Stimulated activated CD8-positive, alpha-beta memory T cell treated with anti-CD3 and anti-CD28 coated beads, Interleukin-4, amount 100 ng/mL, for 1 hour (primary cell): ENCODE data around the gene EPM2AIP1.
"Not testable (repeated sequence)": the region's sequence is repeated elsewhere in the genome, so short reads cannot be mapped to it uniquely, and the experiment has no call there.

Source experiments
- DNase-seq, 2 donors: peaks; one replicate each; pipeline ENCODE4 v3.0.0-alpha.2; 2020; ENCODE audit warnings: low read depth in 2 of 2, low spot score in 1 of 2

Gene EPM2AIP1

DNA sequence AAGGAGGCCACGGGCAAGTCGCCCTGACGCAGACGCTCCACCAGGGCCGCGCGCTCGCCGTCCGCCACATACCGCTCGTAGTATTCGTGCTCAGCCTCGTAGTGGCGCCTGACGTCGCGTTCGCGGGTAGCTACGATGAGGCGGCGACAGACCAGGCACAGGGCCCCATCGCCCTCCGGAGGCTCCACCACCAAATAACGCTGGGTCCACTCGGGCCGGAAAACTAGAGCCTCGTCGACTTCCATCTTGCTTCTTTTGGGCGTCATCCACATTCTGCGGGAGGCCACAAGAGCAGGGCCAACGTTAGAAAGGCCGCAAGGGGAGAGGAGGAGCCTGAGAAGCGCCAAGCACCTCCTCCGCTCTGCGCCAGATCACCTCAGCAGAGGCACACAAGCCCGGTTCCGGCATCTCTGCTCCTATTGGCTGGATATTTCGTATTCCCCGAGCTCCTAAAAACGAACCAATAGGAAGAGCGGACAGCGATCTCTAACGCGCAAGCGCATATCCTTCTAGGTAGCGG is at the start of gene EPM2AIP1:
Gene EPM2AIP1 (minus strand): TSS at position 326 of the 520 bp plus-strand sequence. CDS start 54 bp downstream, at position 272.
- peak; percentile 72 to 97 for DNase-seq

DNA sequence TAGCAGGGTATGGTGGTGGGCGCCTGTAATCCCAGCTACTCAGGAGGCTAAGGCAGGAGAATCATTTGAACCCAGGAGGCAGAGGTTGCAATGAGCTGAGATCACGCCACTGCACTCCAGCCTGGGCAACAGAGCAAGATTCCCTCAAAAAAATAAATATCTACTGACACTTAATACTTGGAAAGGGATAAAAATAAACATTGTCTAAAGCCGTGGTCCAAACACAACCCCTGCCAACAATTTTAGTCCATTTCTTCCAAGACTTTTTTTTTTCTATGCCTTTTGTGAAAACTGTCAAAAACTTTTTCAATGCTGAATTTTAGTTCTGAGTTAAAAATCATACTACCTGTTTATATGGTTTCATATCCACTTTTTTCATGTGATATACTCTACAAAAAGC is 49.8 kb upstream of the EPM2AIP1 start:
- not testable (repeated sequence) for DNase-seq

DNA sequence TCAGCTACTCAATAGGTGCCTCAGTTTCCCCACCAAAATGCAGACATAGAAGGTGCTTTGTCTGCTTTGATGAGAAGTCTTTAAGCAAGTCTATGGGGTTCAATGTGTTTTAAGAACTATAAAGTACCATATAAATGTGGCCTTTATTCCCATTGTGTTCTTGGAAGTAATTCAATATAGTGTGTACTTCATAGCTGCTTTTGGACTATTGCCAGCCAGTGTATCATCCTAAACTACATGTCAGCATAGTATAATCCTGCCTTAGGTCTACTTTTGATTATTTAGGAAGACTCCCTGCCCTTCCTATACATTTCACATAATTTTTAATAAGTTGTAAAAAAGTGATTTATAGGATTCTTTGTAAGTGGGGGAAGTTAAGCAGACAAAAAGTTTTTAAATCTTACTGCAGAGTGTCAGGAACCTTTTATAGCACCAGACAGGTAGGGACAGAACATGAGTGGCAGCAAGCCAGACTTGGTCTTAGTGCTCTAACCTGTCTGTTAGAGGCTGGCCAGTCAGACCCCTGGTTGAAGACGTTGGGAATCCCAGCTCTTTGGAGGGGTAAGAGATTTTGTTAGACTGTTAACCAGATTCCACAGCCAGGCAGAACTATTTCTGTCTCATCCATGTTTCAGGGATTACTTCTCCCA is 48.7 kb upstream of the EPM2AIP1 start:
- DNase-seq: no peak

DNA sequence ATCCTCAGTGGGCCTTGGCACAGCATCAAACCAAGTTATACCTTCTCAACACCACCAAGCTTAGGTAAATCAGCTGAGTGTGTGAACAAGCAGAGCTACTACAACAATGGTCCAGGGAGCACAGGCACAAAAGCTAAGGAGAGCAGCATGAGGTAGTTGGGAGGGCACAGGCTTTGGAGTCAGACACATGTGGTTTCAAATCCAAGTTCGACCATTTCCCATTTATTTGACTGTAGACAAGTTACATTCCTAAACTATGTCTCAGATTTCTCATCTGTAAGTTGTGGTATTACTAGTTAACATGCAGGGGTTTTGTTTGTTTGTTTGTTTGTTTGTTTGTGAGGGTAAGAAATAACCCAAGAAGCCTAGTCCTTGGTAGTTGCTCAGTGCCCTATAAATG is 47.3 kb upstream of the EPM2AIP1 start:
- DNase-seq: no peak

DNA sequence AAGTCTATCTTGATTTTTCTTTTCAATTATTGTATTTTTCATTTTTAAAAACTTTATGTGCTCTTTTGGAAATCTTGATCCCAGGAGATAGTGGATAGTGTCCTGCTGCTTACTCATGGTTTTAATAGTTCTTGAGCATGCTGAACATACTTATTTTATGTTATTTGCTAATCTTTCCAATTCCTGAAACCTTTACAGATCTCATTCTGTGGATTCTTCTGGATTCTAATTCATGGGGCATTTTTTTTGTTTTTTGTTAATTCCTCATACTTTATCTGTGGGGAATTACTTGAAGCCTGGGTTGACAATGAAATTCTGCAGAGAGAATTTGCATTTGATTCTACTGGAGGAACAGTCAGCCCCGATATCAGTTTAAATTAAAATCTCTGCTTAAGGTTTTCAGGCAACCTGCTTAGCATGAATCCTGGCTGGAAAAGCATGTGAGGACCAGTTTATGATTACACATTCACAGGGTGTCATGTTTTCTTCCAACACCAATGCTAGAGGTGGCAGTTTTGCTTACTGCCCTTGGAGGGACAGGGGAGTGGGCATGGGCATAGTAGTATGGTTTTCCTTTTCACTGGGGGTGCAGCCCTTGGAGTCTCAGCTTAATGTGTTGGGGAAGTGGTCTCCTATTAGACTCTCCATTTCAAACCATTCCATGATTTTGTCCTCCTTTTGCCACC is 46.4 kb upstream of the EPM2AIP1 start:
- DNase-seq: no peak

DNA sequence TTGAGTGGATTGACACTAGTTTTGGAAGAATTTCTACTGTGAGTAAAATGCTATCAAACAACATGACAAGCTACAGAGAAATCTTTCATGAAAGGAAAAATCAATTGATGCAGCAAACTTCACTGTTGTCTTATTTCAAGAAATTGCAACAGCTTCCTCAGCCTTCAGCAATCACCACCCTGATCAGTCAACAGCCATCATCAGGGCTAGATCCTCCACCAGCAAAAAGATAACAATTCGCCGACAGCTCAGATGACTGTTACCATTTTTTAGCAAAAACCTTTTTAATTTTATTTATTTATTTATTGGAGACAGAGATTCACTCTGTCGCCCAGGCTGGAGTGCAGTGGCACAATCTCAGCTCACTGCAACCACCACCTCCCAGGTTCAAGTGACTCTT is 44.4 kb upstream of the EPM2AIP1 start:
- no peak for DNase-seq

DNA sequence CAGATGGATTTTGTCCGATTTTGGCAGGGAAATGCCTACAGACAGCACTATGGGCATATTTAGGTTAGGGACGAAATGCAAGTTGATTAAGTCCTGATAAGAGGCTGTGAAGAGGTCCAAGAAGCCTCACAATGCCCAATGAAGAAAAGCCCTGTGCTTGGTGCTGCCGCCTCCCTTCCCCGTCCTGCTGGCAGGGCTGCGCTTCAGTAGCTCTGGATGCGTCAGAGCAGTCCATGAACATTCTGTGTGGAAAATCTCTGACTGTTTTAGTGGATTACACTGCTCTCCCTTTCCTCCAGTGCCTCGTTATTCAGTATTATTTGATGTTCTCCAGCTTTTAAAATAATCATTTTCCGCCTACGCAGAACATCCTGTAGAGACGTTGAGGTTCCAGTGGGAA is 40.0 kb upstream of the EPM2AIP1 start:
- no peak for DNase-seq

DNA sequence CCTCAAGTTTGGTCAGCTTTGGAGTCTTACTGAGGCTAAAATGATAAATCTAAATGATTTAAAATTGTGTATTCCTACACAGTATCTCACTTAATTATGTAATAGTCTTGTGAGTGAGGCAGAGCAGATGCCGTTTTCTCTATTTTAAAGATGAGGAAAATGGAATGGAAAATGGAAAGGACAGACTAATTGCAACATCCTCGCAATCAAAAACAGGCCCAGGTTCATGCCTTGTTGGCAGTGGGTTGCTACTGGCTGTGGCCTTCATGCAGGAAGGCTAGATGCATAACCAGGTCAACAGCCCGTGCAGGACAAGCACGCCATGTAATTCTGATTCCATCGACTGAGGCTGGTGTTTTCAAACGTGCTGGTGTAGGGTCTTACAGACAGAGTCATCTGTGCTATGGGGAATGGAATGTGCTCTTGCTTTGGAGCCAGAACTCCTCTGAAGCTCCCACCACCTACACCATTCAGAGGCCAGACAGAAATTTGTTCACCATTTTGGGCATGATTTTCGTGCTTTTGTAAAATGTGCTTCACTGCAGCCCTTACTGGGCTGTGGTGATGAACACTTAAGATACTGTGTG is 38.3 kb upstream of the EPM2AIP1 start:
- no peak for DNase-seq

DNA sequence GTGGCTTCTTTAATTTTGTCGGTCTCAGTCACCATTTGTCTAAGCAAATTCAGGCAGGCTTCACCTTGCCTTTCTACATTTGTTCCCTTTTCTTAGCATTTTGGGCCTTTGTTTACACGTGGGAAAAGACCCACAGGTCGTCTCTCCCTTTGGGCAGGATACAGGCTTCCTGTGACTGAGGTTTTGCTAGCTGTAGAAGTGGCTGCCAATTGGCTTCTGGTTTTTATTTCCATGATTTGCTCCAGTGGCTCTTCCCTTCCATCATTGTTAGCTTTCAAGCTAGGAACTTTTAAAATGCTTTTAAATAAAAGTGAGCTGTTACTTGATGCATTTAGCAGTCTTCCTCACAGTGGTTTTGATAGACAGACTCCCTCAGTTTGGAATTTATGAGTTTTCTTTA is 37.7 kb upstream of the EPM2AIP1 start:
- no peak for DNase-seq

DNA sequence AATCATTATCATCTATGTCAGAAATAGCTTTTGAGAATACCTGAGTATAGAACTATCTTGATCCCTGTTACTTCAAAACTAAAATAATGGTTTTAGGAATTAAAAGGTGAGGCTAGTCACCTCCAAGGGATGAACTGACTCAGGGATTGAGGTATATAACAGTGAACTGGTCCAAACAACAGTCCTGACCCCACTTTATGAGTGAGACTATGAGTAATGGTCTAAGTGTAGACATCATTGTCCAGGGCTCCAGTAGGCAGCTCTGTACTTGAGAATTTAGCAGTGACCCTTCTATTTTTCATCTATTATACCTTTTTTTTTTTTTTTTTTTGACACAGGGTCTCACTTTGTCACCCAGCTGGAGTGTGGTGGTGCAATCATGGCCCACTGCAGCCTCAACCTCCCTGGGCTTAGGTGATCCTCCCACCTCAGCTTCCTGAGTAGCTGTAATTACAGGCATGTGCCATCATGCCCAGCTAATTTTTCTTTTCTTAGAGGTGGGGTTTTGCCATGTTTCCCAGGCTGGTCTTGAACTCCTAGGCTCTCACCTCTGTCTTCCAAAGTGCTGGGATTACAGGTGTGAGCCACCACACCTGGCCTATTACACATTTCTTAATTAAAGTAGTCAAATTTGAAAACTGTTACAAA is 36.7 kb upstream of the EPM2AIP1 start:
- DNase-seq: no peak

DNA sequence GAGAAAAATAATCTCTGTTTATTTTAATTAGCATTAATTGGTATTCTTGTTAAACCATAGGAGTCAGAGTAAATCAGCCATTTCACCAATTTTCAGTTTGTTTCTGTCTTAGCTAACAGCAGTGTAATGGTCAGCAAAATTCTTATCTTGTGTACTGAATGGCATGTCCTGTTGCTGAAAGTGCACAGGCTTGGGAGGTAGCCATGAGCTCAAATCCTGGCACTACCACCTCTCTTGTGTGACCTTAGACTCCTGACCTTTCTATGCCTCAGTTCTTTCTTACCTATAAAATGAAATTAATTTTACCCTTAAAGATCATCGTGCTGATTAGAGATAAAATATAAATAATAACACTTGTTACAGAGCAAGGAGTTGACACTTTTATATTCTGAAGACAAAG is 36.2 kb upstream of the EPM2AIP1 start:
- DNase-seq: no peak

DNA sequence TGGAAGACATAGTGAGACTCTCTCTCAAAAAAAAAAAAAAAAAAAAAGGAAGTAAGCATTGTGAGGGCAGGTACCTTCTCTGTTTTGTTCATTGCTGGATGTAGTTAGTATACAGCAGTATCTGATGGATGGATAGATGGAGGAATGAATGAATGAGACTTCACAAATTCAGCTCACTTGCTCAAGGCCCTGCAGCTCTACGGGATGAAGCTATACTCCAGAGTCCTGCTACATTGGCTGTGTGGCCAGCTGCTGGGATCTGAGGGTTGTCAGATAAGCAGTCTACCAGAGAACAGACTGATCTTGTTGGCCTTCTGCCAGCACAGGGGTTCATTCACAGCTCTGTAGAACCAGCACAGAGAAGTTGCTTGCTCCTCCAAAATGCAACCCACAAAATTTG is 35.4 kb upstream of the EPM2AIP1 start:
- no peak for DNase-seq

DNA sequence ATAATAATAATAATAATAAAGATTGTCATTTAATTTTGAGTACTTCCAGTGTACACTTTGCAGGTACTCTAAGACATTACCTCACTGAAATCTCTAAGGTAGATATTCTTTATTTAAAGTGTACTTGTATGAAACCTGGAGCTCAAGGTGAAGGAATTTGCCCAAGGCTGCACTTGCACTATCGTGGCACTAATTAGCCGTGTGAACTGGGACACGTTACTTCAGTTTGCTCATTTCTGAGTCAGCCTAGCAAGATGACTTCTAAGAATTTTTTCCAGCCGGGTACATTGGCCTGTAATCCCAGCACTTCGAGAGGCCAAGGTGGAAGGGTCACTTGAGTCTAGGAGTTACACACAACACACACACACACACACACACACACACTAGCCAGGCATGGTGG is 33.9 kb upstream of the EPM2AIP1 start:
- DNase-seq: no peak

DNA sequence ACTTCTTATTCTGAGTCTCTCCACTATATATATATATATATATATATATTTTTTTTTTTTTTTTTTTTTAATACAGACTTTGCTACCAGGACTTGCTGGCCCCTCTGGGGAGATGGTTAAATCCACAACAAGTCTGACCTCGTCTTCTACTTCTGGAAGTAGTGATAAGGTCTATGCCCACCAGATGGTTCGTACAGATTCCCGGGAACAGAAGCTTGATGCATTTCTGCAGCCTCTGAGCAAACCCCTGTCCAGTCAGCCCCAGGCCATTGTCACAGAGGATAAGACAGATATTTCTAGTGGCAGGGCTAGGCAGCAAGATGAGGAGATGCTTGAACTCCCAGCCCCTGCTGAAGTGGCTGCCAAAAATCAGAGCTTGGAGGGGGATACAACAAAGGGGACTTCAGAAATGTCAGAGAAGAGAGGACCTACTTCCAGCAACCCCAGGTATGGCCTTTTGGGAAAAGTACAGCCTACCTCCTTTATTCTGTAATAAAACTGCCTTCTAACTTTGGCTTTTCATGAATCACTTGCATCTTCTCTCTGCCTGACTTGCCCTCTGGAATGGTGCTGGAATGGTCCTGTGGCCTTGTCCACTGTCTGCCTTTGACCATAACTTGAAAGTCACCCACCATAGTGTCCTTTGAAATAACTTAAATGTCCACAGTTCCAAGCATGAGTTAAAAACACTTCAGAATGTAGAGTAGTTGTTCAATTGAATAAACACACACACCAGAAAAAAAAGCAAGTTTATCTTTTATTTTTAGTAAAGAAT is 32.8 kb upstream of the EPM2AIP1 start:
- no peak for DNase-seq

DNA sequence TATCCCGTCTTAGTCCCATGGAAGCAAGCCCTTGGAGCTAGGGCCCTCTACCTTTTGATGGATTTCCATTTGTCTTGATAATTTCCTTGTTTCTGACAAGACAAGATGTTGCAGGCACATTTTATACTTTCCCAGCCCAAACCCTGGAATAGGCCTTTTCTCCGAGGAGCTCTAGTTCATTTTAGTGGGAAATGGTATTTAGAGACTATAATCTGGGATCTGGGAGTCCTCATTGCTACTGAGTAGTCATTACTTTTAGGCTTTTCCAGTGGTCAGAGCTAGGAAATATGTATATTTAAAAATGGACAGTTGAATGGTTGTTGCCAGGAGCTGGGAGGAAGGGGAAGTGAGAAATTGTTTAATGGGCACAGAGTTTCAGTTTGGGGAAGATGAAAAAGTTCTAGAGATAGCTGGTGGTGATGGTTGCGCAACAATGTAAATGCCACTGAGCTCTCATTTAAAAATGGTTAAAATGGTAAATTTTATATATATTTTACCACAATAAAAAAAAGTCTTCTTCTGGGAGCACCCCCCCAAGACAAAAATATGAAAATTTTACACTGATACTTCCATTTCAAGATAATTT is 32.0 kb upstream of the EPM2AIP1 start:
- no peak for DNase-seq

DNA sequence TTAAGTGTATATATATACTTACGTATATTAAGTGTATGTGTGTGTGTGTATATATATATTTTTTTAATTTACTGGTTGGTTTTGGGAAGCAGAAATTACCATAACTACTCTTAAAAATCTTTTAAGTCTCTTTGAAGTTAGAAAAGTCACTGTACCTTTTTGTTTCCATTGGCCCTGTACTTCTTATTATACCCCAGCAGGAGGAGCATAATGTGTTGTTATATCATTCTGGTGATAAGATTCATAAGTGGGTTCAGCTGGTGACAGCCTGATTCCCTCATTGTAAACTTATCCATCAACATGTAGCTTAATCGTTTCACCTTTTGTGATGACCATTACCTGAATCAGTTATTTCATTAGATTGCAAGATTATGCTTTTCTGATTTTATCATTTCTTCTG is 31.2 kb upstream of the EPM2AIP1 start:
- no peak for DNase-seq

DNA sequence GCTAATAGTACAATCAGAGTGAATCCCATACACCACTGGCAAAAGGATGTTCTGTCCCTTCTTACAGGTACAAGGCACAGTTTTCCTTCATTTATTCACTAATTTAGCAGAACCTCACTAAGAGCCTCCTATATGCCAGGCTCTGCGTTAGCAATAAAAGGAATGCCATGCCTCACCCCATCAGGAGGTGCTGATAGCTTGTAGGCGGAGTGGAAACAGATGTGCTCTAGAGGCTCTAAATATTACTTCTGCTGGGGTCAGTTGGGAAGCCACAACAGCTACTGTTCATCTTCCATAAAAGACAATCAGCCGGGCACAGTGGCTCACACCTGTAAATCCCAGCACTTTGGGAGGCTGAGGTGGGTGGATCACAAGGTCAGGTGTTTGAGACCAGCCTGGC is 24.8 kb upstream of the EPM2AIP1 start:
- no peak for DNase-seq

DNA sequence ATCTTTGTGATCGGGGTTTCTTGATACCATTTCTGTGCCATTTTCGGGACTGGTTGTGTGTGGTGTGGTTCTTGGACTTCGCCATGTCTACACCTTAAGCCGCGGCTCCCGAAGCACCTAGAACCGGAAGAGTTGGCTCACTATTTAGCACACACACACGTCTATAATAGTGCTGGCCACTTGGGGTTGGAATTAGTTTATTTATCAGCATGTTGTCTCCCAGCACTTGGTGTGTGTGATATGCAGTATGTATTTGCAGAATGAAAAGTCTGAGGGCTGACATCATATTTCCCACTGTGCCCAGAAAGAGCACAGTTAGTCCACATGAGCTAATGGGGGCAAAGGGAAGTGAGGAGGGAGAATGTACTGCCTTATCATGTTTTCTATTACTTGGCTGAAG is 24.0 kb upstream of the EPM2AIP1 start:
- DNase-seq: no peak

DNA sequence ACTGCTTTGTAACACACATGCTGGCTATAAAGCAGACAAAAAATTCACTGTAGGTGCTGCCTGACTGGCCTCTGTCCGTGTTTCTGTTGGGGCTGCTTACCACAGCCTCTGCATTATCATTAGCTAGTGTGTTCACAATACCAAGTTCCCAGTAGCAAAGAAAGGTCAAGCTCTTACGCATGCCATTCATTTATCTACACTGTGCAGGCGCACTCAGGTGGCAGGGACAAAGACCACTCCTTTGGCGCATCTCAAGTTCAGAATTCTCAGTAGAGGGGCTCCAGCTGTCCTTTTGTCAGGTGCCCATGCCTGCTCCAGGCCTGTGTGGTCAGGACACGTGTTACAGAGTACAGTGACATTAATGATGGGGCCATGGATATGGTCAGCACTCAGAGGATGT is 22.7 kb upstream of the EPM2AIP1 start:
- DNase-seq: no peak

DNA sequence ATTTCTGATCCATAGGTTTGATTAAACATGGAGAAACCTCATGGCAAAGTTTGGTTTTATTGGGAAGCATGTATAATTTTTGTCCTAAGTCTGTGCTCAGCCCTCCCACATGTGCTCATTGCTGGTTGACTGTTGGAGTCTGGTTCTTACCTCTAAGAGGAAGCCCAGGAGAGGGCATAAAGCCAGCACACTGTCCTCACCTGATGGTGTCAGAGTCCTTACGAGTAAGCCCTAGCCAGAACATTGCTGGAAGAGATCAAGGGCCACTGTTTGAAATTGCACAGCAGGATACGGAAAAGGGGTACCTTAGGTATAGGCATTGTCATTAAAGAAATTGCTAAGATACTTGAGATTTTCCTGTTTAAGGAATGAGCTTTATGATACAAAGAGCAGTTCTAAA is 21.7 kb upstream of the EPM2AIP1 start:
- DNase-seq: no peak
